Measurements from ENCODE around the gene HIVEP3.

HIVEP3 gene

DNA sequence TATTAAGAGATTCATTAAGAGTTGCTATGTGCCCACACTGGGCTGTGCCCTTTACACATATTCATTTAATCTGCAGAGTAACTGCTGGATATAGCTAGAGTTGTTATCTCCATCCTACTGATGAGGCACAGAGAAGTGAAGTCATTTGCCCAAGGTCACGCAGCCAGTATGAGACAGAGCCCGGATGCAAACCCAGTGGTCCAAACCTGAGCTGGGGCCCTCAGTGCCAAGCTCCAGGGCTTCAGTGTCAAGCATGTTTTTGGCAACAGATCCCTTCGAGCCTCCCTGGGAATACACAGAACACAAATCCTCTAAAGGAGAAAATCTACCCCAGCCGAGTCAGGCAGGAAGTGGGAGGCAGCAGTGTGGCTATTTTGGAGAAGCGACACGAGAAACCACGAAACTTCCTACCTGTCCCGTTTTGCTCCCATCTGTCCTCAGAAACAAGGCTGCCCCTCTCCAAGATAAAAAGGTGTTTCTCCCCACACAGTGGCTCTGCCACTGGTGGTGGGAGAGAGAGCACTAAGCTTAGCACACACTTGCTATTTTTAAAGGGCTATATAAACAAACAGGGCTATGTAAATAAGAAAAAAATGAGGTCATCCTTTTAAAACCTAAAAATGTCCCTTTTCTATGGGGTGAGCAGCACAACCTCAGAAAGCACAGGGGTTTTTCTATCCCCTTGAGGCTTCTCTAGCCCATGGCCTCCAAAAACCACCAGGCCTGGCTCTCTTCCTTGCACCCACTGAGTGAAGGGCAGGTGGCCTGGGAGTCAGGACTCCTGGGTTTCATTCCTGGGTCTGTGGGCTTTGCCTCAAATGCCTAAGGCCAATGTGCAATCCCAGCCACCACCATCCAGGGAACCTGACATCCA, 295.6 kb downstream of the HIVEP3 start:
- no peak for DNase-seq

DNA sequence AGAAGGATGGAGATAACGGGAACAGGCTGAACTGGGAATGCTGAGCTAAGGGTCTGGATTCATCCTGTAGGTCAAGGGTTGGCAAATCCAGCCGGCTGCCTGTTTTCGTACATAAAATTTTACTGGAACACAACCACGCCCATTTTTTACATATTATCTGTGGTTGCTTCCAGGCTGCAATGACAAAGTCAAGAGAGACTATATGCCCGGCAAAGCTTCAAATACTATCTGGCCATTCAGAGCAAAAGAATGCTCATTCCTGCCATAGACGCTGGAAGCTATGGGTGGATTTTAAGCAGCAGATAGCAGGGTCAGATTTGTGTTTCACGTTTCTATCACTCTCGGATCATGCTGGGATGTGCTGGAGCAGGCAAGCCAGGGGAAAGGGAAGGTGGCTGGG, 296.3 kb downstream of the HIVEP3 start:
- no peak for DNase-seq

DNA sequence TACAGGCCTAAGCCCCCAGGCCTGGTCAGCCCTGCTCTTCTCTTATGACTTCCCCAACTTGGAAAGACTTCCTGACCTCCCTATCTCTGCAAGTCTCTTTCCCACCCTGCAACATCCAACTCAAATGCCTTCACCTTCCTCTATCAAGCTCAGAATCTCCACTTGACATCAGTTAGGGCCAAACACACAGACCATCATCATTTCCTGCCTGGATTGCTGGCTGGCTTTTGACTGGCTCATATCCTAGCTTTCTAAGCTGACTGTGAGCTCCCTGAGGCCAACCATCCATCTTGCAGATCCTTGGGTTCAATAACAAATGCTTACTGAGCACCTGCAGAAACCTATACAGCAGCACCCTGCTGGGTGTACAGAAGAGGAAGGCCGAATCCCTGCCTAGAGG, 296.9 kb downstream of the HIVEP3 start:
- no peak for DNase-seq

DNA sequence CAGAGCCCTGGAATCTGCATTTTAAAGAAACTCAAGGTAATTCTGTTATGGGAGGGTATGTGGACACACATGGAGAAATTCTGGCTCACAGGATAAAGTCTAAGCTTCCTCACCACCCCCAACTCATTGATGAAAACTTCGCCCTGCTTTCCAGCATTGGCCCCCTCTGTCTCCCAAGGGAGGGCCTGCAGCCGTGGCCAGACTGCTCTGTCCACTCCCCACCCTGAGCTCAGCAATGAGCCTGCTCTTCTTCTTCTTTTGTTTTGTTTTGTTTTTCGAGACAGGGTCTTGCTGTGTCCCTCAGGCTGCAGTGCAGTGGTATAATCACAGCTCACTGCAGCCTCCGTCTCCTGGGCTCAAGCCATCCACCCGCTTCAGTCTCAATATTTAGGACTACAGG, 297.5 kb downstream of the HIVEP3 start:
- no peak for DNase-seq

DNA sequence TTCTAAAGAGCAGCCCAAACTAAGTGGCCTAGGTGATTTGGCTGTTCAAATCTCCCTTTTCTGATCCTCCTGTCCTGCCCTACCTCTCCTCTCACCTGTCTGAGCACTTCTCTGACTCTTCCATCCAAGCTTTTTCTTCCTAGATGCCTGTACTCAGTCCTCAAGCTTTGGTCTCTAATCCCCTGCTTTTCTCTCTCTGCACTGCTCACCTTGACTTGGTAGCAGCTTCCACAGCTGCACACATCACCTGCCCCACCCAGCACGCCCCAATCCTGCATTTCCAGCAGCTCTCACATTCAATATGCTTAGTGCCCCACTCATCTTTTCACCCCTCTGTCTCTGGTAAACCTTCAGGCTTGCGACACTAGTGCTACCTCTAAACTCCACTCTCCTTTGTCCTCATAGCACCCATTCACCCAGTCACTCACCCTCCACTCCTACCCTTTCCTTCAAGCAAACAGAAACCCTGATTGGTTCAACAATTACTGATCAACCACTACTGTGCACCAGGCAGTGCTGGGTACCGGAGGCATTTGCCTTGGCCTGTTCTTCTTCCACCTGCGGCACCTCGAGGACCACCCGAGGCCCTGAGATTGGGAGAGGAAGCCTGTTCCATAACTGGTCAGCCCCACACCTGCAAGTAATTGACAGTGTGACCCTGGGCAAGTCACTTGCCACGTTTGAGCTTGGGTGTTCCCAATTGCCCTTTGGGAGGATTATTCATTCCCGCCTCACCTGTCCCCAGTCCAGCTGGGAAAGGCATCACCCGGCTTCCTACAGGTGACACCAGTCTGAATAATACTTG, 298.2 kb downstream of the HIVEP3 start:
- no peak for DNase-seq

DNA sequence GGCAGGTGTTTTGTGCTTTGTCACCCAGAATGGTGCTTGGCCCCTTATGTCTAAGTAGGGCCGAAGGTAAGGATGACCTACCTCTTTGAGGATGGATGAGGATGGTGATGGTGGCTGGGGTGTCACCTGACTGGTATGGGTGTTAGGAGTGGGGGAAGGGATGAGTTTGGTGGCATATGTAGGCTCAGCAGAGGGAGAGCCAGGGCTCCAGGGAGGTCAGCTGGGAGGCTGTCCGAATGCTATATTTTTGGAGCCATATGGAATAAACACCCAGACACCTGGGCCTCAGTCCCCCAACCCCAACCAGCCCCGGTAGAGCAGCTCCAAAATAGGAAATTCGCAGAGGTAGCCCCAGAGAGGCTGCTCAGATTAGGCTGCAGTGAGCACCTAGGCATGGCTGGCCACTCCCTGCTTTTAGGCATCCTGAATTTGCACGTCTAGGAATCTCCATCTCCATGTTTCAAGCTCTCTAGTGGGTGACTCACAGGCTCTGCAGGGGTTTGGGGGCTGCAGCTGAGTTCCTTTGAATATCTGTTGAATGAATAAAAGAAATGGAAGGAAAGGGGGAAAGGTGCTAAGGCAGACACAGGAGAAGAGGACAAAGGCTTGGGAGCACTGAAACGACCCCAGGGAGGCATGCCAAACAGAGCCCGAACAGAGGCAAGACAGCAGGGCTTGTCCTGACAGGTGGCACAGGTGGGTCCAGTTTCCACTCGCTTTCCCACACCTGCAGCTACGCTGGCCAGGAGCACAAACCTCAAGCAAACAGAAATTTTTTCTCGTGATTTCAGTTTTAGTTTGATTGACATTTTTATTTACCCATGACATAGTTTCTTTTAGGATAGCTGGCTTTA, 299.0 kb downstream of the HIVEP3 start:
- DNase-seq = no peak

DNA sequence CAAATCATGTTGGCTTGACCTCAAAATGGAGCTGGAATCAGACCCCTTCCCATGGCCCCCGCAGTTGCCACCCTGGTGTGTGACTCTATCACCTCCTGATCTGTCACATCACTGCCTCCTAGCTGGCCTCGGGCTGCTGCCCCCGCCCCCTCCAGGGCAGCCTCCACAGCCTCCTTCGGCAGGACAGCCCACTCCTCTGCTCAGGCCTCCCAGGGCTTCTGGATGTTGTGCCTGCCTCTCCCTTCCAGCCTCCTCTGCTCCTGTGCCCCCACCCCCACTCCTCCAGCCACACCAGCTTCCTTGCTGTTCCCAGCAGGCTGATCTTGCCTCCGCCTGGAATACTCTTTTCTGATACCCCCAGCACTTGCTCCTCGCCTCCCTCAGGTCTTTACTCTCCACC, 299.9 kb downstream of the HIVEP3 start:
- no peak for DNase-seq

DNA sequence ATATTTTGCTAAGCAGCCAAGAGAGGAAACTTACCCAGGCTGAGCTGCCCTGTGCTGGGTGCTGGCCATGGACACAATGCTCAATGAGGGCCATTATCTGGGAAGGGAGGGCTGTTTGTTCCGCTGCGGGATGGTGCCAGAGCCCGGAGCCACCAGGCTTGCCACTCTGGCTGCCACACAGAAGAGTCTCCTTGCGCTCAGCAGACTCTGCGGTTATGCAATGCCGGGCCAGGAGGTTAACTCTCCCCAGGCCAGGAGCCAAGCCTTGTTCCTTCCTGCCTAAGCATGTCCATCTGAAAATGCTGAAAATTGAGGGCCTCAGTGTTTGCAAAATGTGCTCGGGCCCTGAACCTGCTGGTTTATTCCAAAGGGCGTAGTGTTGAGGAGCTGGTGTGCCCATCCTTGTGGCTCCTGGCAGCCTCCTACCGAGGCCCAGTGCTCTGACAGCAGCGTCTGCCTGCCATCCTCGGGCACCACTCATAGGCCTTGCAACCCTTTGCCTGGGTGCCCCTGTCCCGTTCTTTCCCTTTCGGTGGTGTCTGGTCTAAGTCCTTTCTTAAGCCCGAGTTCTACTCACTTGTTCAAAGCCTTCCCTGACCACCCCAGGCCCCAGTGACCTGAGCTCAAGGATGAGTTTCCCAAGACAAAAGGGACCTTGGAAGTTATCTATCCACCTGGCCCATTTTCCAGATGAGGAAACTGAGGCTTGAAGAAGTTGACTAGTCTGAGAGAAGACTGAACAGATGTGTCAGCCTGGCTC, 300.5 kb downstream of the HIVEP3 start:
- DNase-seq = no peak

DNA sequence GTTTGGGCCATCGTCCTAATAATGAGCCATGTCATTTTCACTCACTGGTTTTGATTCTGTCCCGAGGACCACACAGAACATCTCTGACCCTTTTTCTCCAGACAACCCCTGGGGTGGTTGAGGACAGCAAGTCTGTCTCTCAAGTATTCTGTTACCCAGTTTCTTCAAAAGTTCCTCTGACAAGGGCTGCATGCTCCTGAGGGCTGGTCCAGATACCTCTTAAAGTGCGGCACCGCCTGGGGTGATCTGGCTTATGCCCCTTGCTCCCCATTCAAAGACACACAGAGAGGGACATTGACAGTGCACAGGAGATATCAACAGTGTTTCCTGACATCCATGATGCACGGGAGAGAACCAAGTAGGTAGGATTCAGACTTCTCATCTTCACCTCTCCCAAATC, 301.4 kb downstream of the HIVEP3 start:
- DNase-seq = no peak

DNA sequence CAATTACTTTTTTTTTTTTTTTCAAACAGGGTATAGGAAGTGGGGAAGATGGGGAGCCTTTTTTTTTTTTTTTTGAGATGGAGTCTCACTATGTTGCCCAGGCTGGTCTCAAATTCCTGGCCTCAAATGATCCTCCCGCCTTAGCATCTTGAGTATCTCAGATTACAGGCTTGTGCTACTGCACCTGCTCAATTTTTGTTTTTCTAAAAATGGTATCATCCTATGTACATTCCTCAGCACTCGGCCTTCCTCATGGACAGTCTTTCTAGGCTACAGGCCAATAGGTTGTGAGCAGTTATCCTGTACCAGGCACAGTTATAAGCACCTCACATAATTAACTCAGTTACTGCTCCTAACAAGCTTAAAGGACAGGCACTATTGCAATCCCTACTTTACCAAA, 302.2 kb downstream of the HIVEP3 start:
- DNase-seq = no peak

DNA sequence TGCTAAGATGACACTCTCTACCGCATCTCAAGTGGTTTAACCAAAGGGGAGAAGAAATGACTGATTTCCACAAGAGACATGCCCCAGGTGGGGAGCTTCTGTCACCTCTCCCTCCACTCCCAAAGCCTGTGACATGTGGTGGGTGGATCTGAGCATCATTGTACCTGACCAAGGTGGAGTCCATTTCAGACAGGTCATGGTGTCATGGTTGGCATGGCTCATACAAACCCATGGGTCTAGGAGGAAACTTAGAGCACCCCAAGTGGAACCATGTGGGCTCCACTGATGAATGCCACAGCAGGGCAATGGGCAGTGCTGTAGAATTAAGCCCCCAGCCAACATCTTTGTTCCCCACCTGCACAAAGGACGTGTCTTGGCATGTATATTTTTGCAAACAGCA, 302.7 kb downstream of the HIVEP3 start:
- no peak for DNase-seq

DNA sequence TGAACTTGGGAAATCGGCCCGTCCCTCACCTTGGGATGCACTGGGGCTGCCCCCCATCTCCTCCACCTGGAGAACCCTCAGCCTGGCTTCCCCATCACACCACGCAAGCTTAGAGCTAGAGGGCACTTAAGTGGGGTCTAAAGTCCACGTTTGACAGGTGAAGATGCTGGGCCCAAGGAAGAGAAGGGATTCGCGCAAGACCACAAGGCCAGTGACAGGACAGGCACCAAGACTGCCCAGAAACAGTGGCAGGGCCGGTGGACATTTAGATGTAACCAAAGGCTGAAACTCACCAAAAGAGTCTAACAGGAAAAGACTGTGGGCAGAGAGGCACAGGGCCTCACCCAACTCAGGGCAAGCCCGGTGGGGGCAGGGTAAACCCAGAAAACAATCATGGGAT, 303.4 kb downstream of the HIVEP3 start:
- DNase-seq = no peak

DNA sequence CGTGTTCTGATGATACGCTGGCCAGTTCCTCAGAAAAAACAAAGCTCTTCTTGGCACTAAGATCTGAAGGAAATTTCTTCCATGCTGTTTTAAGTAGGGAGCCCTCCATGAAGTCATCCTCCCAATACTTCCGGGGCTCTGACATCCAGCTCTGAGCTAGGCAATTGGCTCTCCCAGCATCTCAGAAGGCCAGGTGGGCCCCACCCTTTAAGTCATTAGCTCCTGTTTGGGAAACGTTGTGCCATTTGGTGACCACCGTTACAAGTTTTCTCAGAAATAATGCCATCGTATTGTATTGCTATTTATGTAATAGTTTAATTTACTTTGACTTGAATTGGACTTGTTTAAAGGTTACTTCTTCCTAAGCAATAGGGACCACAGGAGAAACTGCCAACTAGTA, 303.9 kb downstream of the HIVEP3 start:
- DNase-seq = no peak

DNA sequence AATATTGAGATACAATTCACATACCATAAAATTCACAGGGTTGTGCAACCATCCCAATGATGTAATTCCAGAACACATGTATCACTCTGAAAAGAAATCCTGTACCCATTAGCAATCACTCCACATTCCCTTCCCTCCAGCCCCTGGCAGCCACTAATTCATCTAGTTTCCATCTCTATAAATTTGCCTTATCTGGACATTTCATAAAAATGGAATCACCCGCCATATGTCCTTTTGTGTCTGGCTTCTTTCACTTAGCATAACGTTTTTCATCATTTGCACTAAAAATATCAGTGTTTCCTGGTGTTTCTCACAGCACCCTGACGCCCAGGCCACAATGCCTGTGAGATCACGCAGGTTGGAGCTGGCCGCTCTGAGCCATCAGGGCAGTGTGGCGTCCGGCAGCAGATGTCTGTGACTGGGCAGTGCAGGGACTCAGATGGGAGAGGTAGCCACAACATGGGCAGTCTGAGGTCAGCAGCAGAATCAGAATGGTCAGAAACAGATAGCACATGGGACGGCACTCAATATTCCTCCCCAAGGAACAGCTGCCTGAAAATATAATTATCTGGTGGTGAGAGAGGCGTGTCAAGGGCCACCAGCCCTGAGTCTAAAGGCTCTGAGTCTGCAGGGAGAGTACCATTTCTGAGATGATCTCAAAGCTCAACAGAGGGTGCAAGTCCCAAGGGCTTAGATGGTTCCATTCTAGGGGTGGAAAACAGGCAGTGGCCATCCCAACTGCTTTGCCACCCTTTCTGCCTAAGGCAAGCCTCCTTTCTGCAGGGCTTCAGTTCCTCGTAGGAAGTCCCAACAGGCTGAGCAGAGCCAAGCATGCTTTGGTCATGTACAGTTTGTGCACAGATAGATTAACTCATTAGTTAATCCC, 304.8 kb downstream of the HIVEP3 start:
- no peak for DNase-seq

DNA sequence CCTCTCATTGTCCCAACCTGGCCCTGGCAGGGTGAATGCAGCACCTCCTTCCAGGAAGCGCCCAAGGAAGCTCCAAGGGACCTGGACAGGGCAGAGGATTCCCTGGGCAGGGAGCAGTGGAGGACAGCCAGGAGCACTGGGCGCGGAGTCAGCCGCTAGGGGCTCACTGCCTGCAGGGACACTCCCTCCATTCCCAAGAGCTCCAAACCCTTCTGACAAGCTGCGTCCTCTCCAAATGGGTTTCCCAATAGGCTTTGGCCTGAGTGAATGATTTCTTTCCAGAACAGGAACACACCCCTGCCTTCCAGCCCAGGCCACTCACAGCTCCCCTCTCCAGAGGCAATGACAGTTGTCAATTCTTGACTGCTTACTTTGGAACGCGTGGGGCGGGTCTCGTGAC, 305.8 kb downstream of the HIVEP3 start:
- DNase-seq = no peak

DNA sequence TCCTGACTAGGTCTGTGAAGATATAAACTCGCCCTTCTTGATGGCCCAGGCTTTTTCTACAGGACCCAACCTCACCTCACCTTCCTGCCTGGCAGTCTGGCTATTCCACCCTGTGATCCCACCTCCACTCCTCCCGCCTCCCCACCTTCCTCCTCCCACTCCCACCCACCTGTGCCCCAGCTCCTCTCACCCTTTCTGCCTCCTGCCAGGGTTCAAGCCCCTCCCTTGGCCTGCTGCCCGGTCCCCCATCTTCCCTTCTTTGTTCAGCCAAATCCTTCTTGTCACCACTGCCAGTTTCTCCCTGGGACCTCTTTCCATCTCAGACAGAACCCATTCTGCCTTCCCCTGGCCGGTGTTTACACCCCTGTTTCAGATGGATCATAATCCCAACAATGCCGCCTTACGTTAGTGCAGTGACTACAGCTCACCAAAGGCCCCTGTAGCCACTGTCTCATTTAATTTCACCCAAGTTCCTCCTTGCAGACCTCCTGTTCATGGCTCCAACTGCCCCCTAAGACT, 306.7 kb downstream of the HIVEP3 start:
- DNase-seq = no peak

DNA sequence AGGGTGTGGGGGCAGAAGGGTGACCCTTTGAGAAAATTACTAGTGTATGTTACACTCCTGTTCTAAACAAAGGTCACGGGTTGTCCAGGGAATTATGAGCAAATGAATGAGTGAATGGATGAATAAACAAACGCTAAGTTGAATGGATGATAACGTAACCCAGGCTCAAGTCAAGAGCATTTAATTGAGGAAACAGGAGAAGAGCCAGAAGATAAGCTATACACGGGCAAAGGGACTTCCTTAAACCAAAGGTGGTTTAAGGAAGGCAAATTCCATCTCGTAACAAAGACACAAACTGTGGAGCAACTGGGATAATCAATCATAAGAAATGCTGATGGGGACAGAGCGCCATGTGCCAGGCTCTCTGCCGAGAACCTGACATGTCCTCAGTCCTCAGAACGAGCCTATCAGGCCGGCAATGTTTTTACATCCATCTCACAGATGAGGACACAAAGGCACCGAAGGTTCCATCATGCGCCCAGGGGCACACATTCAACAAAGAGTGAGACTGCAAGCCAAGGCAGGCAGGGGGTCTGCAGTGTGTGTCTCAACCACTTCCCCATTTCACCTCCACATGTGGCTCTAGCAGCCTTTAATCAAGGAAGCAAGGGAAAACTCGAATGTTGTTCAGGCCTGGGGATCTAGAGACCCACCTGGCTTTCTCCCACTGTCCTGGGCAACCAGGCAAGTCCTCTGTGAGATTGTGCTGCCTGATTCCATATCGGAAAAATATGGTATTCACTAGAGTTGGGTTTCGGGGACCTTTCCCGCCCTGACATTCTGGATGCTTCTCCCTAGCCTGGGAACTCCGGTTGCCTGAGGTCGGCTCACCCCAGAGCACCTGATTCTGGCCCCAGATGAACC, 307.4 kb downstream of the HIVEP3 start:
- peak in 1 of 3 experiments; percentile 11 for DNase-seq

DNA sequence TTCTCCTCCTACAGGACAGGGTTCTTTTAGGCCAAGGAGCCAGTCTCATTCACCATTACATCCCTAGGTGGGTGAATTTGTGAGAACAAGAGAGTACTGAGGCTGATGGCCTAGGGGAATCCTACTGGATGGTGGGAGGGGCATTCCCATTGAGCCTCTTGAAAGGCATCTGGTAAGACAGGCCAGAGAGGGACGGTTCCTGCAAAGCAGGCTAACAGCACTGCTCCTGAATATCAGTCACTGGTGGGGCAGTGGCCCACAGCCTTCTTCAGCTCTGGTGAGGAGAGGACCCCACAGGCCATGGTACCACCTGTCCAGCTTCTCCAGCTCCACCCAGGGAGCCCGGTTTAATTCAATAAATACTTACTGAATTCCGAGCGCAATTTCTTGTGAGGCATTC, 308.4 kb downstream of the HIVEP3 start:
- DNase-seq = no peak

DNA sequence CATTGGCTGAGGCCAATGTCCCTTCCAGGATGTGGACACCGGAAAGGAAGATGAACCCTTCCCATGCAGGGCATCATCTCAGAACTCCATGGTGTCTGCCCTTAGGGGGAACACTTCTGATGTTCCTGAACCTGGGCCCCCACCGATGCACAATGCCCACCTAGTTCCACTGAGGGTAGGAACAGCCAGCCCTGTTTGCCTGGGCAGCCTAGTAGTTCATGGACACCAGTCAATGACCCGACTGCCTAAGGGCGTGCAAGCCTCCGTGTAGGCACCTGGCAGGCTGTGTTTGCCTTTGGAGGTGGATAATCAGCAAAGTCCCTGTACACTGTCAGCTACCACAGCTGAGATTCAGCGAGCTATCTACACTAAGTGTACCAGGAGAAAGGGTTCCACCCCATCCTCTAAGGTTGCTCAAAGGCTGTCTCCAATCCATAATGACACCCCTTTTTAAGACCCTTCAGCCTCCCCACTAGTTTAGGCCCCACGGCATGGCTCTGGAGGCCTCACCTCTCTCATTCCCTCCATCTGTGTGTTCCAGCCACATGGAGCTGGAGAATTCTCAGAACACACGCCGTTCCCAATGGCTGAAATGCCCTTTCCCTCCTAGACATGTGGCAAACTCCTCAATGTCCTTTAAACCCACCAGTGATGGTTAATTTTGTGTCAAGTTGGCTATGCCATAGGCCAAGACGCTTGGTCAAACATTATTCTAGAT, 309.4 kb downstream of the HIVEP3 start:
- DNase-seq = no peak

DNA sequence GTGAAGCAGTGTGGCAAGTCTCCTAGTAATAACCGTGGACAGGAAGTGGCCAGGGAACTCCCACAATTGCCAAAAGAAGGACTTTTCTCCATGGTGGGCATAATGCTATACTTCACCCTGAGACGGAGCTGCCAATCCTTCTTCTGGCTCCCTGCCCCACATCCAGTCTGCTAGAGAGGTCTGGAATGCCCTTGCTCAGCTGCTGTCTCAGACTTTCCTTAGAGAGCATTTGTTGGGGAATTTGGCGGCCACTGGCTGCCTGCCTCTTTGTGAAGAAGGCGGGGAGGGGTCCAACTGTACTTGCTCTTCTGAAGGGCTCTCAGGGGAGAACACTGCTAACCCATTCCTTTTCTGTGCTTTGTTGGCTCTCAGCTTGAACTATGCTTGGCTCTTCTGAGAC, 310.5 kb downstream of the HIVEP3 start:
- DNase-seq = no peak

All from NCI-H1417 (cell line).